ENCODE data around the gene GSN.
A peak's percentile ranks its signal among the peaks of the same experiment; 100 is the strongest.

GSN gene

GRCh38 chr9:121354762-121355161, 86.8 kb downstream of the GSN start:
- DNase-seq (ENCODE audit: insufficient read length, low spot score) (no peak), FAIRE-seq (no peak)
- TF ChIP-seq, protein P1, sequence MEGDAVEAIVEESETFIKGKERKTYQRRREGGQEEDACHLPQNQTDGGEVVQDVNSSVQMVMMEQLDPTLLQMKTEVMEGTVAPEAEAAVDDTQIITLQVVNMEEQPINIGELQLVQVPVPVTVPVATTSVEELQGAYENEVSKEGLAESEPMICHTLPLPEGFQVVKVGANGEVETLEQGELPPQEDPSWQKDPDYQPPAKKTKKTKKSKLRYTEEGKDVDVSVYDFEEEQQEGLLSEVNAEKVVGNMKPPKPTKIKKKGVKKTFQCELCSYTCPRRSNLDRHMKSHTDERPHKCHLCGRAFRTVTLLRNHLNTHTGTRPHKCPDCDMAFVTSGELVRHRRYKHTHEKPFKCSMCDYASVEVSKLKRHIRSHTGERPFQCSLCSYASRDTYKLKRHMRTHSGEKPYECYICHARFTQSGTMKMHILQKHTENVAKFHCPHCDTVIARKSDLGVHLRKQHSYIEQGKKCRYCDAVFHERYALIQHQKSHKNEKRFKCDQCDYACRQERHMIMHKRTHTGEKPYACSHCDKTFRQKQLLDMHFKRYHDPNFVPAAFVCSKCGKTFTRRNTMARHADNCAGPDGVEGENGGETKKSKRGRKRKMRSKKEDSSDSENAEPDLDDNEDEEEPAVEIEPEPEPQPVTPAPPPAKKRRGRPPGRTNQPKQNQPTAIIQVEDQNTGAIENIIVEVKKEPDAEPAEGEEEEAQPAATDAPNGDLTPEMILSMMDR (IDR thresholded peaks at IDR 0.05; ENCODE audit: insufficient read depth, missing control alignments) = no peak

DNA sequence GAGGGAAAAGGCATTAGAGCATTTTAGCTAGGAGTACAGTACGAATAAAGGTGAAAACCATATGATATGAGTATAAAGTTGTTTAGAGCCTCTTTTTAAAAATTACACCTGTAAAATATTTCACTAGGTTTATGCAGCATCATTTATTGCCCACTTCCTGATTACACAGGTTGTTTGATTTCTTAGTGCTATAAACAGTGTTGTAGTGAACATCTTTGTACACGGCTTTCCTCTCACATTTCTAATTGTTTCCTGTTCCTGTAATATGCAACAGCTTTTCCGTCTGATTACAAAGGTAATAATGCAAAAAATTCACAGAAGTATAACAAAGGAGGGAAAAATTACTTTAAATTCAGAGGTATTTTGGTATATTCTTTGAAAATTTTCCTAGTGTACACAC, 89.0 kb downstream of the GSN start:
- no peak for FAIRE-seq
- DNase-seq (ENCODE audit: insufficient read length, low spot score) = no peak
- TF ChIP-seq, protein P1 (IDR thresholded peaks at IDR 0.05; ENCODE audit: insufficient read depth, missing control alignments) = no peak

DNA sequence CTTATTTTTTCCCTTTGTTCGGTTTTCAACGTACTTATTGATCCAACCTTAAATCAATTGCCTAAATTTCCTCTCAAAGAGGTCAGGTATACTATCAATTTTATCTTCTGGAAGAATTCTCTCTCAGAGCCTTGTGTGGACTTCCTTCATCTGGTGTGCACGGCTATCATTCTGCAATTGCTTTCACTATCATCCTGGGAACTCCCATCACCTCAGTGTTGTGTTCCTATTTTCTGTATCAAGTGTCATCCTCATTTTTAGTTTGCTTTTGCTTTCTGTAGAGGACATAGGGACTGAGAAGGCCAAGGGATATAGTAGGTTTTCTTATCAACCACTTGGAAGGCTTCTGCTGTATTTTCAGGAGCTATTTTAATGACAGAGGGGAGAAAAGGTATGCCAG, 90.8 kb downstream of the GSN start:
- FAIRE-seq (no peak), DNase-seq (ENCODE audit: insufficient read length, low spot score) (no peak)
- TF ChIP-seq, protein P1 (IDR thresholded peaks at IDR 0.05; ENCODE audit: insufficient read depth, missing control alignments) = no peak

DNA sequence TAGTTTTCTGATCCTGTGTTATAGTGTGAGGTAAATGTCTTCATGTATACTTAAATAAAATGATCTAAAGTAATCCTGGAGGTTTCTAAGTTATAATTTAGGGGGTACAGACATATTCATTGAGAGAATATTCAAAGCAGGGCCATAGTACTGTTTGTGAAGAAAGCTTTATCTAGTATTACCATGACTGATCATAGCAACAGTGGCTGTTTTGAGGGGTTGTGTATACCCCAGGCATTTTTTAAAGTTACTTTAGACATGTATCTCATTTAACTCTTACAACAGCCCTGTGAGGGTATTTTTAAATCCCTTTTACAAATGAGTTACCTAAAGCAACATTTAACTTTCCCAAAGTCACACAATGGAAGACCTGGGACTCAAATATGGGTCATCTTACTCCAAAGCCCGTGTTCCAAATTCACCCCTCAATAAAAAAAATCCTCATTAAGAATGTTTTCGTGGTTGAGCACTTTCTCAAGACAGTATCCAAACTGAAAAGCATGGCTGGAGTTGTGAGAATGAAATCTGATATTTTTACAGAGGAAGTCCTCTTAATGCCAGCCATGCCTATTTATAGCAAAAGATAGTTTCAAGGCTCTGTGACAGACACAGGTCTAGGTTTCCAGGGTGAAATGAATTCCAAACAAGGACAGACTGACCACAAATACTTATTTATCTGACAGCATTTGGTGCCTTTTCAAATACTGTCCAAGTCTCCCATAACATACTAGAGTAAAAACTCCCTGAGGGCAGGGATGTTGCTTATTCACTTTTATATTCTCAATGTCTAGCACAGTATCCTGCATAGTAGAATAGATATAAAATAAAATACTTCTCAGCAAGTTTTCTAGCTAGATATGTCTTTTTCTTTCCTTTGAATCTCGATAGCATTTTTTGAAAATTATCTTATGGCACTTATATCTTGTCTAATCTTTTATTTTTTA, 91.7 kb downstream of the GSN start:
- FAIRE-seq = no peak
- no peak for DNase-seq (ENCODE audit: insufficient read length, low spot score)
- TF ChIP-seq, protein P1 (IDR thresholded peaks at IDR 0.05; ENCODE audit: insufficient read depth, missing control alignments) = no peak

GRCh38 chr9:121360601-121361374, 92.8 kb downstream of the GSN start:
- DNase-seq (ENCODE audit: insufficient read length, low spot score) (no peak), FAIRE-seq (peak; percentile 75)
- TF ChIP-seq, protein P1 (IDR thresholded peaks at IDR 0.05; ENCODE audit: insufficient read depth, missing control alignments) = no peak

DNA sequence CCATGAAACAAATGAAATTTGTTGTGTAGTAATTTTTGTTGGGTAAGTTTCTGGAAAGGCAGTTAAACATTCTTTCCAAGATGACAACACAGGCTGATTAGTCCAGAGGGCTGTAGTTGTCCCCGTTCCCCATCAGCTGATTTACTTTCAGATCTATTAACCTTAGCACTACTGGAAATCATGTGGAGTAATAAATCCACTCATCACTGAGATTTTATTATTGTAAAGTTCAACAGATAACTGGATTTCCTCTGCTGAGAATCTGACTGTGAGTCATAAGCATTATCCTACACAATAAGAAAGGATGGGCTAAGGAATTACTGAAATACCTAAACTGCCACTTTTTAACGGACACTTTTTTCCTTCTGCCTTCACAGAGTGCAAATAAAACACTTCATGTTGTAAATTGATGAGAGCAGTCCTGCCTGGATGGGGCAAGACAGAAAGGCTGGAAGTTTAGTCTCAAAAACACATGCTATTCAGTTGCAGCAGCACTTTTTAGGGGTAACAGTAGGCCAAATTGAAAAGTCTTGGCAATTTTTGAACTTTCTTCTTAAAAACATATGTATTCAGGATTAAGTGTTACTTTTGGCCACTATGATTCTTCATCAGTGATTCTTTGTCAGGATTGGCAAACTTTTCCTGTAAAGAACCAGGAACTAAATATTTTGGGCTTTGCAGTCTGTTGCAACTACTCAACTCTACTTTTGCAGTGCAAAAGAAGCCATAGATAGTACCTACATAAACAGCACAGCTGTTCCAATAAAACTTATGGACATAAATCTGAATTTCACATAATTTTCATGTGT, 95.1 kb downstream of the GSN start:
- TF ChIP-seq, protein P1 (IDR thresholded peaks at IDR 0.05; ENCODE audit: insufficient read depth, missing control alignments) = no peak
- DNase-seq (ENCODE audit: insufficient read length, low spot score) (no peak), FAIRE-seq (no peak)

Measured in D721Med (cell line).